K562 (cell line): ENCODE measurements around the gene HNRNPA3.

Experiments used
- CBX5 ChIP-seq: IDR thresholded peaks from 2 replicates; pipeline ENCODE4 v1.6.1; 2014; ENCODE audit warnings: low read depth, borderline replicate concordance
- FOS ChIP-seq: IDR thresholded peaks from 3 replicates; pipeline ENCODE4 v1.6.1; 2011; ENCODE audit not compliant: insufficient read length; ENCODE audit errors: extremely low read depth
- FOXJ3 ChIP-seq: sonication (generic); formaldehyde crosslinking; IDR thresholded peaks from 2 replicates; pipeline ENCODE4 v1.4.0; 2020; ENCODE audit warnings: mild to moderate bottlenecking, missing genetic modification reagents
- GABPA ChIP-seq: fragments of 200-800 bp; sonication (Bioruptor generic); conservative IDR thresholded peaks from 2 replicates; pipeline ENCODE4 v1.6.1; 2016; ENCODE audit warnings: low read depth, missing genetic modification characterization, missing compliant biosample characterization
- HMGN3 ChIP-seq: IDR thresholded peaks from 2 replicates; pipeline ENCODE4 v1.6.1; 2011; ENCODE audit warnings: borderline replicate concordance, low read depth, mild to moderate bottlenecking, mixed read lengths, low read length; ENCODE audit not compliant: insufficient read length; ENCODE audit errors: extremely low read depth
- KAT8 ChIP-seq: fragments of 450-650 bp; IDR thresholded peaks from 2 replicates; pipeline ENCODE4 v1.6.1; 2016; ENCODE audit warnings: low read depth, mild to moderate bottlenecking
- NEUROD1 ChIP-seq: fragments of 150-350 bp; IDR thresholded peaks from 2 replicates; pipeline ENCODE4 v1.6.1; 2014; ENCODE audit warnings: borderline replicate concordance, low read length, low read depth; ENCODE audit not compliant: partially characterized antibody
- NFIC ChIP-seq: fragments of 450-650 bp; IDR thresholded peaks from 2 replicates; pipeline ENCODE4 v1.6.1; 2017; ENCODE audit warnings: mild to moderate bottlenecking, inconsistent platforms
- POLR2A ChIP-seq: fragments of 450-650 bp; conservative IDR thresholded peaks from 2 replicates; pipeline ENCODE4 v1.6.1; 2016
- RBBP5 ChIP-seq: fragments of 200-600 bp; sonication (generic); IDR thresholded peaks from 2 replicates; pipeline ENCODE4 v1.6.1; 2012; ENCODE audit warnings: borderline replicate concordance, mild to moderate bottlenecking, low read length, control low read depth, inconsistent platforms; ENCODE audit not compliant: insufficient read depth, poor library complexity, severe bottlenecking
- TF ChIP-seq, protein P1 (sequence below): fragments of 250-450 bp; sonication (Bioruptor Pico); IDR thresholded peaks from 2 replicates; pipeline ENCODE4 v1.5.0; 2021; ENCODE audit warnings: mild to moderate bottlenecking, borderline replicate concordance
- TF ChIP-seq, protein P2 (sequence below), 3 experiments: IDR thresholded peaks in 2 of 3; conservative IDR thresholded peaks in 1 of 3; 2 replicates each; pipeline ENCODE4 v1.5.1; 2011 to 2012; ENCODE audit warnings: low read length in 3 of 3, mild to moderate bottlenecking in 3 of 3, control low read depth in 2 of 3, improper control_type of control experiment in 1 of 3, inconsistent platforms in 1 of 3, low read depth in 1 of 3, mixed read lengths in 1 of 3, moderate library complexity in 1 of 3; ENCODE audit not compliant: insufficient read depth in 2 of 3
- TF ChIP-seq, protein P3 (sequence below), 2 experiments: fragments of 450-650 bp; formaldehyde crosslinking in 1 of 2; IDR thresholded peaks; 2 replicates each; pipeline versions ENCODE4 v1.4.0 to v1.6.1; 2014 to 2020; ENCODE audit warnings: mild to moderate bottlenecking in 2 of 2, borderline replicate concordance in 1 of 2, low read depth in 1 of 2

DNA sequence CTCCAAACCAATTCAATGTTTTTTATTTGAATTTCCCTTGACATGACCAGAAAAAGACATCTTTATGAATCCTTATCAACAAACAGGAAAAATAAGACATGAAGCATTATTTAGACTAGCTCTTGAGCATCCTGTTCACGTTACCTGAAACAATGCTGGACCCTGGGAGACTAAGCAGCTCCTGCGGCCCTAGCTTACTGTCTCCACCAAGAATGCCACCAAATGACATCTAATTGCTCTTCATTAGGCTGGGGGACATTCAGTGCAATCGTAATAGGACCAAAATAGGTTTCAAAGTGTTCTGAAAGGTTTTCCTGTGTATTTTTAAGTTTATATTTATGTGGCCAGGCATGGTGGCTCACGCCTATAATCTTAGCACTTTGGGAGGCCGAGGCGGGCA is 26.5 kb downstream of the HNRNPA3 start:
- no peak for TF ChIP-seq HMGN3
- TF ChIP-seq KAT8, result no peak
- TF ChIP-seq, protein P1, sequence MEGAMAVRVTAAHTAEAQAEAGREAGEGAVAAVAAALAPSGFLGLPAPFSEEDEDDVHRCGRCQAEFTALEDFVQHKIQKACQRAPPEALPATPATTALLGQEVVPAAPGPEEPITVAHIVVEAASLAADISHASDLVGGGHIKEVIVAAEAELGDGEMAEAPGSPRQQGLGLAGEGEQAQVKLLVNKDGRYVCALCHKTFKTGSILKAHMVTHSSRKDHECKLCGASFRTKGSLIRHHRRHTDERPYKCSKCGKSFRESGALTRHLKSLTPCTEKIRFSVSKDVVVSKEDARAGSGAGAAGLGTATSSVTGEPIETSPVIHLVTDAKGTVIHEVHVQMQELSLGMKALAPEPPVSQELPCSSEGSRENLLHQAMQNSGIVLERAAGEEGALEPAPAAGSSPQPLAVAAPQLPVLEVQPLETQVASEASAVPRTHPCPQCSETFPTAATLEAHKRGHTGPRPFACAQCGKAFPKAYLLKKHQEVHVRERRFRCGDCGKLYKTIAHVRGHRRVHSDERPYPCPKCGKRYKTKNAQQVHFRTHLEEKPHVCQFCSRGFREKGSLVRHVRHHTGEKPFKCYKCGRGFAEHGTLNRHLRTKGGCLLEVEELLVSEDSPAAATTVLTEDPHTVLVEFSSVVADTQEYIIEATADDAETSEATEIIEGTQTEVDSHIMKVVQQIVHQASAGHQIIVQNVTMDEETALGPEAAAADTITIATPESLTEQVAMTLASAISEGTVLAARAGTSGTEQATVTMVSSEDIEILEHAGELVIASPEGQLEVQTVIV (CRISPR knock-in tag), result no peak
- TF ChIP-seq, protein P2, sequence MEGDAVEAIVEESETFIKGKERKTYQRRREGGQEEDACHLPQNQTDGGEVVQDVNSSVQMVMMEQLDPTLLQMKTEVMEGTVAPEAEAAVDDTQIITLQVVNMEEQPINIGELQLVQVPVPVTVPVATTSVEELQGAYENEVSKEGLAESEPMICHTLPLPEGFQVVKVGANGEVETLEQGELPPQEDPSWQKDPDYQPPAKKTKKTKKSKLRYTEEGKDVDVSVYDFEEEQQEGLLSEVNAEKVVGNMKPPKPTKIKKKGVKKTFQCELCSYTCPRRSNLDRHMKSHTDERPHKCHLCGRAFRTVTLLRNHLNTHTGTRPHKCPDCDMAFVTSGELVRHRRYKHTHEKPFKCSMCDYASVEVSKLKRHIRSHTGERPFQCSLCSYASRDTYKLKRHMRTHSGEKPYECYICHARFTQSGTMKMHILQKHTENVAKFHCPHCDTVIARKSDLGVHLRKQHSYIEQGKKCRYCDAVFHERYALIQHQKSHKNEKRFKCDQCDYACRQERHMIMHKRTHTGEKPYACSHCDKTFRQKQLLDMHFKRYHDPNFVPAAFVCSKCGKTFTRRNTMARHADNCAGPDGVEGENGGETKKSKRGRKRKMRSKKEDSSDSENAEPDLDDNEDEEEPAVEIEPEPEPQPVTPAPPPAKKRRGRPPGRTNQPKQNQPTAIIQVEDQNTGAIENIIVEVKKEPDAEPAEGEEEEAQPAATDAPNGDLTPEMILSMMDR (IDR thresholded peaks at IDR 0.05 in 2 of 3, conservative IDR thresholded peaks at IDR 0.05 in 1 of 3; ENCODE audit: insufficient read depth in 2 of 3, low read depth in 1 of 3, low read length in 3 of 3), result no peak
- TF ChIP-seq CBX5, result no peak
- TF ChIP-seq FOXJ3 (CRISPR knock-in tag), result no peak
- TF ChIP-seq, protein P3, sequence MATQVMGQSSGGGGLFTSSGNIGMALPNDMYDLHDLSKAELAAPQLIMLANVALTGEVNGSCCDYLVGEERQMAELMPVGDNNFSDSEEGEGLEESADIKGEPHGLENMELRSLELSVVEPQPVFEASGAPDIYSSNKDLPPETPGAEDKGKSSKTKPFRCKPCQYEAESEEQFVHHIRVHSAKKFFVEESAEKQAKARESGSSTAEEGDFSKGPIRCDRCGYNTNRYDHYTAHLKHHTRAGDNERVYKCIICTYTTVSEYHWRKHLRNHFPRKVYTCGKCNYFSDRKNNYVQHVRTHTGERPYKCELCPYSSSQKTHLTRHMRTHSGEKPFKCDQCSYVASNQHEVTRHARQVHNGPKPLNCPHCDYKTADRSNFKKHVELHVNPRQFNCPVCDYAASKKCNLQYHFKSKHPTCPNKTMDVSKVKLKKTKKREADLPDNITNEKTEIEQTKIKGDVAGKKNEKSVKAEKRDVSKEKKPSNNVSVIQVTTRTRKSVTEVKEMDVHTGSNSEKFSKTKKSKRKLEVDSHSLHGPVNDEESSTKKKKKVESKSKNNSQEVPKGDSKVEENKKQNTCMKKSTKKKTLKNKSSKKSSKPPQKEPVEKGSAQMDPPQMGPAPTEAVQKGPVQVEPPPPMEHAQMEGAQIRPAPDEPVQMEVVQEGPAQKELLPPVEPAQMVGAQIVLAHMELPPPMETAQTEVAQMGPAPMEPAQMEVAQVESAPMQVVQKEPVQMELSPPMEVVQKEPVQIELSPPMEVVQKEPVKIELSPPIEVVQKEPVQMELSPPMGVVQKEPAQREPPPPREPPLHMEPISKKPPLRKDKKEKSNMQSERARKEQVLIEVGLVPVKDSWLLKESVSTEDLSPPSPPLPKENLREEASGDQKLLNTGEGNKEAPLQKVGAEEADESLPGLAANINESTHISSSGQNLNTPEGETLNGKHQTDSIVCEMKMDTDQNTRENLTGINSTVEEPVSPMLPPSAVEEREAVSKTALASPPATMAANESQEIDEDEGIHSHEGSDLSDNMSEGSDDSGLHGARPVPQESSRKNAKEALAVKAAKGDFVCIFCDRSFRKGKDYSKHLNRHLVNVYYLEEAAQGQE (IDR thresholded peaks at IDR 0.05; ENCODE audit: borderline replicate concordance), result no peak
- TF ChIP-seq, protein P3 (CRISPR knock-in tag; IDR thresholded peaks at IDR 0.05; ENCODE audit: low read depth), result no peak
- TF ChIP-seq POLR2A, result no peak; the same call in 1 of the 2 replicates
- no peak for TF ChIP-seq FOS
- TF ChIP-seq NEUROD1, result no peak
- no peak for TF ChIP-seq NFIC
- no peak for TF ChIP-seq GABPA (tag)
- TF ChIP-seq RBBP5, result no peak
